Gastrocnemius medialis (tissue), 4 donors: Measurements from ENCODE around the gene DDX39A.

ENCODE experiments used
- CTCF ChIP-seq, 5 experiments: fragments of 450-650 bp in 3 of 5; fragments of 200-600 bp in 2 of 5; sonication (generic) in 2 of 5; IDR thresholded peaks in 4 of 5; conservative IDR thresholded peaks in 1 of 5; 1 replicate in 4 of 5; 2 replicates in 1 of 5; pipeline ENCODE4 v1.5.1; 2016 to 2019; ENCODE audit warnings: antibody characterized with exemption in 5 of 5, mild to moderate bottlenecking in 3 of 5, moderate library complexity in 3 of 5
- POLR2A ChIP-seq, 2 donors: fragments of 450-650 bp; IDR thresholded peaks; one replicate each; pipeline ENCODE4 v1.6.1; 2017; ENCODE audit warnings: antibody characterized with exemption in 2 of 2, mild to moderate bottlenecking in 2 of 2, moderate library complexity in 2 of 2

- no peak for TF ChIP-seq POLR2A (IDR thresholded peaks at IDR 0.05)
- no peak for TF ChIP-seq CTCF (IDR thresholded peaks at IDR 0.05 in 4 of 5, conservative IDR thresholded peaks at IDR 0.05 in 1 of 5)
Observed at GRCh38 chr19:14439014-14439413, 19.9 kb upstream of the DDX39A start.
